SH-SY5Y (cell line): ENCODE data around the gene CEP170.

Experiments used
- GATA2 ChIP-seq: IDR thresholded peaks from 2 replicates; pipeline ENCODE4 v1.6.1; 2011; ENCODE audit warnings: mild to moderate bottlenecking, low read depth, low read length
- GATA3 ChIP-seq: IDR thresholded peaks from 2 replicates; pipeline ENCODE4 v1.6.1; 2011; ENCODE audit warnings: low read depth, mild to moderate bottlenecking, low read length, moderate library complexity

- TF ChIP-seq GATA2: no peak
- TF ChIP-seq GATA3: no peak
These were observed 39.1 kb upstream of the CEP170 start for GRCh38 chr1:243293941-243294722.
